GM12872 (cell line): ENCODE data around the gene LY6G5B.

Experiments used
- TF ChIP-seq, protein P1 (sequence below): IDR thresholded peaks from 3 replicates; pipeline ENCODE4 v1.5.1; 2011; ENCODE audit warnings: low read depth, mild to moderate bottlenecking, low read length, moderate library complexity; ENCODE audit not compliant: insufficient read depth

LY6G5B gene

DNA sequence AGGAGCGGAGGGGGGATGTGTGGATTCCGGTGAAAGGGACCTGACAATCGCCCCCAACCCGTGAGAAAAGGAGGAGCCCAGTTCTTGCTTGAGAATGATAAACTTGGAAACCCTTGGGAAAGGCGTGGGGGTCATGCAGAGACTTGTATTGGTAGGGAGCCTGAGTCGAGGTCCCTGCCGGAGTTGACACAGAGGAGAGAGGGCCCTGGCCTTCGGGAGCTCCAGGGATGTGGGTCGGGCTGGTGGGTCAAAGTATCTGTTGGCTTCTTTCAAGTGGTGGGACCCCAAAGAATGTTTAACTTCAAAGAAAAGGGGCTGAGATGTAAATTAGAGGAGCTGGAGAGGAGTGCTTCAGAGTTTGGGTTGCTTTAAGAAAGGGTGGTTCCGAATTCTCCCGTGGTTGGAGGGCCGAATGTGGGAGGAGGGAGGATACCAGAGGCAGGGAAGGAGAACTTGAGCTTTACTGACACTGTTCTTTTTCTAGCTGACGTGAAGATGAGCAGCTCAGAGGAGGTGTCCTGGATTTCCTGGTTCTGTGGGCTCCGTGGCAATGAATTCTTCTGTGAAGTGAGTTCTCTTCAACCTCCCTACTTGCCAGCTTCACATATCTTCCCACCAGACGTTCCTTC, 3.3 kb upstream of the LY6G5B start:
- TF ChIP-seq, protein P1, sequence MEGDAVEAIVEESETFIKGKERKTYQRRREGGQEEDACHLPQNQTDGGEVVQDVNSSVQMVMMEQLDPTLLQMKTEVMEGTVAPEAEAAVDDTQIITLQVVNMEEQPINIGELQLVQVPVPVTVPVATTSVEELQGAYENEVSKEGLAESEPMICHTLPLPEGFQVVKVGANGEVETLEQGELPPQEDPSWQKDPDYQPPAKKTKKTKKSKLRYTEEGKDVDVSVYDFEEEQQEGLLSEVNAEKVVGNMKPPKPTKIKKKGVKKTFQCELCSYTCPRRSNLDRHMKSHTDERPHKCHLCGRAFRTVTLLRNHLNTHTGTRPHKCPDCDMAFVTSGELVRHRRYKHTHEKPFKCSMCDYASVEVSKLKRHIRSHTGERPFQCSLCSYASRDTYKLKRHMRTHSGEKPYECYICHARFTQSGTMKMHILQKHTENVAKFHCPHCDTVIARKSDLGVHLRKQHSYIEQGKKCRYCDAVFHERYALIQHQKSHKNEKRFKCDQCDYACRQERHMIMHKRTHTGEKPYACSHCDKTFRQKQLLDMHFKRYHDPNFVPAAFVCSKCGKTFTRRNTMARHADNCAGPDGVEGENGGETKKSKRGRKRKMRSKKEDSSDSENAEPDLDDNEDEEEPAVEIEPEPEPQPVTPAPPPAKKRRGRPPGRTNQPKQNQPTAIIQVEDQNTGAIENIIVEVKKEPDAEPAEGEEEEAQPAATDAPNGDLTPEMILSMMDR: no peak

DNA sequence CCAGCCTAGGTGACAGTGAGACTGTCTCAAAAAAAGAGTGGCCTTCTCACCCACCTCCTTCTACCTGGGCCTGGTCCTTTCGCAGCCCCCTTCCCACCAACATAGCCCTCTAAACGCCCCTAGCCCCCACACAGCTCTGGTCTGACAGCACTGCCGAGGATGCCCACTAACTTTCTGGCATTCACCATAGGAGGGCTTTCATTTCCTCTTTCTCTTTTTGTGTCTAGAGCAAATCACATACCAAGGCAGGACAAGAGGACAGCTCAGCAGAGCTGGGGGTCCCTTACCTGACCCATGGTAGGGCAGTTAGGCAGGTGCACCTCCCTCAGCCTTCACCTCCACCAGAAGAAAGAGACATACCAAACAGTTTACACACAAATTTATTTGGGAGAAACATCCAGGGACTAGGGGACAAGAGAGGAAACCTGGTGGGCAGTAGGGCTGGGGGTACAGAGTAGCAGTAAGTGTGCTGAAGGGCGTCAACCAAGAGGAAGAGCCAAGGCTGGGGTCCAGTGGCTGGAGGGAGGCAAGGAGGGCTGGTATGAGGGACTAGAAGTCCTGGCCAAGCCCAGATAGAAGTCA, 6.6 kb downstream of the LY6G5B start:
- TF ChIP-seq, protein P1: no peak

DNA sequence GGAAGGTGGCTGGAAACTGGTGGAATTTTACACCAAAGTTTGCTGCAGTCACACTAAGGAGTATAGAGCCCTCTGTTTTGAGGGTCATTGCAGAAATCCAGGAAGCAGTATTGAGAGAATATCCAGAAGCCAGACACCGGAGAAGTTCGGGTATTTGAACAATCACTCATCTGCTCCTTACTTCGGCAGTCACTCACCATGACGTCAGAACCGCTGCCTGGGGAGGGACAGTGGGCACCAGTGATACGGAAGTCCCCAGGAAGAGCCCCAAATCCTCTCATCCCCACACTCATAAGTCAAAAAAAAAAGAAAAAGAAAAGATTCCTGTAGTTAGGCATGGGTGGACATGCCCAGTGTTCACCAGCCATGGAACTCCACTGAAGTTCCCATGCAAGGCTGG, 7.1 kb downstream of the LY6G5B start:
- TF ChIP-seq, protein P1: no peak

DNA sequence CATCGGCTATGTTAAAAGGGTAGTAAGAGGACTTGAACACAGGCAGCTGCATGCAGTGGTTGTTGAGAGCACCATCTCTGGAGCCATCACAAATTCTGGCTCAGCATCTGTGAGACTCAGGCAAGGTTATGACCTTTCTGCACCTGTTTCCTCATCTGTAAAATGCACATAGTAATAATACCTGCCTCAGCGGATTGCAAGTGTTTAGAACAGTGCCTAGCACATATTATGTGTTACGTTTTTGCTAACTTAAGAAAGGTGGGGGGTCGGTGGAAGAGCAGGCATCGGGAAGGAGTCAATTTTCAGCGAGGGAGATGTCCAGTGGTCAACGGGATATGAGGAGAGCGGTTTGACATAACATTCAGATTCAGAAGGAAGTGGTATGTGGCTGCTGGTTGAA, 8.2 kb downstream of the LY6G5B start:
- TF ChIP-seq, protein P1: no peak

DNA sequence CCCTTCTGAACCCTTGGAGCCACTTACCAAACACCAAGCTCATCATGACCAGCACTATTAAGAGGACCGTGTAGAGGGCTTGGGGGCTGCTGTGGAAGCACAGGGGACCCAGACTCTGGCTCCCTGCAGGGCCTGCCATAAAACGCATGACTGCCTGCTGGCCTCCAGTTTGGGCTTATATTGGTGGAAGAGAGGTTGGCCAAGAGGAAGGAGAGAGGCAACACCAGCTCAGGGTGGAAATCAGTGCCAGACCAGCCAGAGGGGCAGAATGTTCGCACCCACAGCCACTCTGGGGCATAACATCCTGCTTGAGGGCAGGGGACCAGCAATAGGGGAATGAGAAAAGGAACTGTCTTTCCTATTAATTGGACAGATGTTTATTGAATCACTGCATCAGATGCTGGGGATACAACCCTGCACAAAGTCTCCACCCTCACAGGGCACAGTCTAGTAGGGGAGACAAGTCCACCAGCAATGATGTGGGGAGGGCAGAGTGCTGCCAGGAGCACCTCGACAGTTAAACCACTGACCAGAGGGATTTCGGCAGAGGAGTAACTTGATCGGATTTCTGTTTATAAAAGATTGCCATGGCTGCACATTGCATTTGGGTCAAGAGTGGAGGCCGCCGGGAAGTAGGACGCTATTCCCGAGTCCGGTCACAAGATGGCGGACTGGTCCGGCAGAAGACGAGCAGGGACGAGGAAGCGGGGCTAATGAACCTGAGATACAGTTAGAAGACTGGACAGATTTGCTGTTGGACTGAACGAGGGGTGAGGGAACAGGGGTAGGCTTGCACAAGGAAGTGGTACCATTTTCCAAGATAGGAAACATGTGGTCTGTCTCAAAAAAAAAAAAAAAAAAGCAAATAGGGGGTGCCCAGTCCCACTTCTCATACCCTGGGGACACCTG, 10.7 kb downstream of the LY6G5B start, which contains the start of gene LY6G5C:
LY6G5C (minus strand) TSS at position 842 of the 909 bp plus-strand sequence; CDS start at position 148, 694 bp downstream.
- TF ChIP-seq, protein P1: peak; percentile 77

DNA sequence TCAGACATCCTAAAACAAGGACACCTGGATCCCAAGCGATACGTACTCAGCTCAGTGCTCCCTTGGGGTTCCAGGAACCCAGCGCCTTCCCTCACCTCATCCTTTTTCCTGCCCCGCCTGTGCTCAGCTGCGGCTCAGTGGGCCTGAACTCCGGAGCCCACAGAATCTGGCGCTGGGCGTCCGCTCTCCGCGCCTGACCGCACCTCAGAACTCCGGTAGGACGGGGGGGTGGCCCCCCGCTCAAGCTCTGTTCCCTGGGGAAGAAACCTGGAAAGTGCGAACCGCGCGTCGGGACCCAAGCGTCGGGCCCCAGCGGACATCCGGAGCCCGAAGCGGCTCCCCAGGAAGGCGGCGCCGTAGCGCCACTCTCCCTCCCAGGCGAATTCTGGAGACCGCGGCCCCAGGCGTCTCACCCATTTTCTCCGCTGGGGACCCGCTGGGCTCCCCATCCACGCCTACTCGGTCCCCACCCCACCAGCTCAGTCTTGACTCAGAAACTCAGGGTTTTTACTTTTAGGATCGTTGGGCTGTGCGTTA, 11.4 kb downstream of the LY6G5B start:
- TF ChIP-seq, protein P1: 0 out of 3 replicates have a peak, but pooled peaks have one; percentile 21

DNA sequence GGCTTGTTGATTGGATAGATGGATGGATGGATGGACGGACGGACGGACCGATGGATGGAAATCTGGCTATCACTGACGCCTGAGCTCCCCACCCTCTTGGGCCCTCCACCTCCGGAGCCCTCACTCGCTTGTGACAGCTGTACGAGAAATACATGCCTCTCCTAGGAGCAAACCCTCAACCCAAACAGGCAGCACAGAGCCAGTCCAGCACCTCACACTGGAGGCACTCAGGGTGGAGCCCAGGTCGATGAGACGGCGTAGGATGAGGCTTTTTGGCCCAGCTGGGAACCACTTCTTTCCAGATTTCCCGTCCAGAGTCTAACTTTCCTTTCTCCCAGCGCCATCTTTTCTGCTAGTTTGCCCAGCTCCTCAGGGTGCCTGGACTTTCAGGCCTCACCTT, 13.8 kb downstream of the LY6G5B start:
- TF ChIP-seq, protein P1: no peak
